NCI-H526 (cell line): ENCODE results near the gene EFNB1.

Experiments
- DNase-seq, 2 experiments: peaks; one replicate each; lab custom pipeline; 2025; lab: John Stamatoyannopoulos, UW

The EFNB1 gene

DNA sequence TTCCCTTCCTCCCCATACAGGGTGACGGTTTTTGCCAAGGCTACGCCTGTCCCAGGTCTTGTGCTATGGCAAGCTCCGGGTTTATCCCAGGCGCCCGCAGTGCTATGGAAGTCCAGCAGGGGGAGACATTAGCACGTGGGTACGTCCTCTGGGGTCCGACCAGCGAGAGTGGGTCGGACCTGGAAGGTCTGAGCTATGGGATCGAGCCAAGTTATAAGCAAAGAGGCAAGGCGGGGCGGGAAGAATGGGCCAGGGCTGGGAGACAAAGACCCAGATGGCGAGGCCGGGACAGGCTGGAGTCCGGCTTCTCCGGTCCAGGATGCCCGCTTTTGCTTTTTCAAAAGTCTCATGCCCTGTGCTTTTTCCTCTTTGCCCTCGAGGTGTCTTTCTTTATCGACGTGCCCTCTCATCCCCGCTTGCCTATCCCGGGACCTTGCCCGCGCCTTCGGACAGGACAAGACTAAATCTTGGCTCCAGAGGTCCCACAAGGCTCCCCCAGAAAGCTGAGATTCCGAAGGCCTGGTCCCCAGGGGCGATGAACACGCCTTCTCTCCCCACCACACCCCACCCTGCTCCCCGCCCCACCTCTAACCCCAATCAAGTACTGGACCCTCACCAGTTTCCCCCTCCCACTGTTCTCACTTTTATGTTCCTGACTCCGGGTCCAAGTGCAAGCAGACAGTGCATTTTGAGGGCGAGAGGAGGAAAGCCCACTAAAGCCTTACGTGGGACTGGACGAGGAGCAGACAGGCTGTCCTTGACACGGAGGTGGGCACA lies 785 bp upstream of the EFNB1 start:
- DNase-seq: peak; percentile 40 to 87

DNA sequence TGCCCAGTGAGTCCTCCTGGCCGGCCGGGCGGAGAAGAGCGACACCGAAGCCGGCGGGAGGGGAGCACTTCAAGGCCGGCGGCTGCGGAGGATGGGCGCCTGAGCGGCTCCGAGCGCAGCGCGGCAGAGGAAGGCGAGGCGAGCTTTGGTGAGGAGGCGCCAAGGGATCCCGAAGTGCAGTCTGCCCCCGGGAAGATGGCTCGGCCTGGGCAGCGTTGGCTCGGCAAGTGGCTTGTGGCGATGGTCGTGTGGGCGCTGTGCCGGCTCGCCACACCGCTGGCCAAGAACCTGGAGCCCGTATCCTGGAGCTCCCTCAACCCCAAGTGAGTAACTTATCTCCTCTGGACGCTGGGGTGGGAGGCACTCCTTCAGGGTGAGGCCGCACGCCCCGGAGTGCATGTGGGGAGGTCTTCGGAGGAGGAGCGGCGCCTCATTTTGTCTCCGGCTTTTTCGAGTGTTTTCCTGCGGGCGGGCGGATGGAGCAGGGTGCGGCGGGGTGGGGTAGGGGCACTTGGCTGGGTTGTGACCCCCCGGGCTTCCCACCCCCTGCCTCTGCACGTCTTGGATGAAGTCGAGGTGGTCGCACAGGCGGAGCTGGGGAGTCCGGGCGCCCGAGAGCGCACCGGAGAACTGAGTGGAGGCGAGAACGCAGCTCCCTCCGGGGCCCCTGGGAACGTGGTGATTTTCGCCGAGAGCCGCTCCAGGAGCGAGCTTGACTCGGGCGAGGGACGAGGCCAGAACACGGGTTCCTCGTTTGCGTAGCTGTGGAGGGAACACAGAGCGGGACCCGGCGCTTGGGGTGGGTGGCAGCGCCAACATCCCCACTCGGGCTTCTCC lies 979 bp downstream of the EFNB1 start:
- peak in 1 of 2 experiments; percentile 53 for DNase-seq

DNA sequence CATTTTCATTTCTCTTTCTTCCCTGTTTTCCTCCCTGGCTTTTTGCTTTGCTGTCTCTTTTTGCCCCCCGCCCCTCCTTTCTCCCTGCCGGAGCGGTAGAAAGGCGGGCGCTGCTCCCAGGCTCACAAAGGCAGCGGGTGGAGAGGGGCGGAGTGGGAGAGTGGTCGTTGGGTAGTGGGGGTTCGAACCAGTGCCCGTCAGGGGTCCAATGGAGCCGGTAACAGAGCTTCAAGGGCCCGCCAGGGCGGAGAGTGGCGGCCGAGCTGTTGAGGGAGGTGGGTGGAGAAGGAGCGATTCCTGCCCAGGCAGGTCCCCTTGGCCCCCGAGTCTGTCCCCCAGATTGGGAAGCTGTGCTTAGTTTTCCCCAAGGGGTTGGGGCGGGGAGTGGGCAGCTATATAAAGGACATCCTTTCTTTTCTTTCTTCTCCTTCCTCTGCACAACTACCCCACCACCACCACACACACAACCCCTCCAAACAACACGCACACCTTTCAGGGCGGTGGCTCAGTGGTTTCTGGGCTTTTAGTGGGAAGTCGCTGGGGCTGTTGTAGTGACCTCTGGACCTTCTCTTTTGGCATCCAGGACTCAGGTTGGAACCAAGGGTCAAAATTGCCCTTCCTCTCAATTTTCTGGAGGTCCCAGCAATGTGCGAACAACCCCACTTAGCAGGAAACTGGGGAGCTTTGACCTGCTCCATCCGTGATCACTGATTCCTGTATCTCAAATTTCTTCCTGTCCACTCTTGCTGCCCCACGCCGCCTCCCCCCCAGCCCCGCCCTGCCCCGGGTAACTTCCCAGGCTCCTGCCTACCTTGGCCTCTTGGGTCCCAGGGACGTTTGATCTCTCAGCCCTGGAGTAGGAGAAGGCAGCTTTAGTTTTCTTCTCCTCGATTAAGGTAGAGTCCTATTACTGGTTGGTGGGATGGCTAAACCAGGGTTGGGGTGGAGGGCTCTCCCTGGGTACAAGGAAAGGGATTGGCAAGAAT lies 1.9 kb downstream of the EFNB1 start:
- peak in 1 of 2 experiments; percentile 21 for DNase-seq

DNA sequence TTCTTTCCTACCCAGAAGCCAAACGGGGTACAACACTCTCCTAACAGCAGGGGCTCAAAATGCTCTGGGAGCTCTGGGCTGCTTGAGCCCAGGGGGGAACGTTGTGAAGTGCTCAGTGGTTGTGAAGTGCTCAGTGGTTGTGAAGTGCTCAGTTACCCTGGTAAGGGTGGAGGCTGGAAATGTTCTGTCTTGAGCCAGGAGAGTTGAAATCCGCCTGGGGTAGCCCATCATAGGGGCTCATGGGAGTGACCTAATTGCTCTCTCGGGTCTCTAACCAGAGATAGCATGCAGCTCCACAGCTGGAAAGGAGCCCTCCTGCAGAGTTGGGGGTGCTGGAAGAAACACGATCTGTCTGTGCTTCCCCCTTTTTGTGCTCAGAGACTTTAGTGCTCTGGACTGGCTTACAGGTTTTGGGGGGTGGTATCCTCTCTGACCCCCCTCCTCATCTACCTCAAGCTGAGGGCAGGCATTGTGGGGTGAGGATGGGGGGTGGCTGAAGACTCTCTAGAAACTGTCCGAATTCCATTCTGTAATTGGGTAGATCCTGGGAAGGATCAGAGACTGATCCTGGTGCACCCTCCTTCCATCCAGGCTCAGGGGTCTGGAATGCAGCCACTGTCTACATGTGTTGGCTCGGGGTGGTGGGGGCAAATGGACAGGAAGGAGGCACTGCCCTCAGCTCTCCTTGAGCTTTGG lies 2.7 kb downstream of the EFNB1 start:
- DNase-seq: no peak

DNA sequence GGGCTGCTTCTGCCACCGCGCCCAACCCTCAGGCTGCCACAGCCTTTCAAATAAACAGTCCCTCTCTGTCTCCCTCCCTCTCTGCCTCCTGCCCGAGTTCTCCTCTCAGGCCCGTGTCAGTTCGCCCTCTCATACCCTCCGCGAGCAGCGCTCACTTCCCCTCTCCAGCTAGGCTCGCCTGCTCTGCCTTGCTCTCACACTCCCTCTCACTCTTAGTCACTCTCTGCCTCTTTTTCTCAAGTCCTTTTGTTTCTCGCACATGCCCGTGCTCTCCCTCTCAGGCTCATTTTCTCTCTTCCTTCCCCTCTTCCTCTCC lies 3.2 kb downstream of the EFNB1 start:
- peak in 1 of 2 experiments; percentile 54 for DNase-seq

DNA sequence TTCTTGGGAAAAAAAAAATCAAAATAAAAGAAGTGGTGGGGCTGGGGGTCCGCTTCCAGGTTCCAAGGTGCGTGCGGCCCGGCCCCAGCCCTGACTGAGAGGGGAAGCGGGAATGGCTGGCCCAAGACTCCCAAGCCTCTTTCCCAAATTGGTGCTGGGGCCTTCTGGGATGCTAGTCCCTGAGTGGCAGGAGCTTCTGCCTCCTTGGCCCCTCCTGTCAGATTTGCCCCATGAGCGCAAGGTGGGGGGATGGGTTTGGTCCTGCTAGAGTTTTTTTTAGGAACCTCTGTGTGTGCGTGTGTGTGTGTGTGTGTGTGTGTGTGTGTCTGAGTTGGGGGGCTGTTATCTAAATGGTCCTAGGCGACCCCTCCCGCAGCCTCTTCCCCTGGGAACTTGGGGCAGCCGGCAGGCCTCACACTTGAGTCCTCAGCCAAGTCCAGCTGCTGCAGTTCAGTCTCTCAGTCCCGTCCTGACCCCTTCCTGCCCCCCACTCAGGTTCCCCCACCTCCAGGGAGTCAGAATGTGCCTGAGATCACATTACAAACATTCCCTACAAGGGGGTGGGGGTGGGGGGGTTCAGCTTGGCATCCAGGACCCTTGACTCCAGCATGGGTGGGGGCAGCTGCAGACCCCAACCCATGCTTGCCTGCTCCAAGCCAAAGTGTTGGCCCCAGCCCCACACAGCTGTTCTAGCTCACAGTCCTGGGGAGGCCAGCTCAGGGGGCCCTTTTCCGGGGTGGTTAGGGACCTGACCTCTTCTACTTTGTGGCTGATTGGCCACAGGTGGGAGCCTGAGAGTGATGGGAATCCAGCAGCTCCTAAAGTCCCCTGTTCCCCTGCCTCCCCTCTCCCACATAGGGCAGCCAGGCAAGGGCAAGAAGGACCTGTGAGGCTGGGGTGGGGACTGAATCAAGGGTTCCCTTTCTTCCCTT lies 4.0 kb downstream of the EFNB1 start:
- no peak for DNase-seq

DNA sequence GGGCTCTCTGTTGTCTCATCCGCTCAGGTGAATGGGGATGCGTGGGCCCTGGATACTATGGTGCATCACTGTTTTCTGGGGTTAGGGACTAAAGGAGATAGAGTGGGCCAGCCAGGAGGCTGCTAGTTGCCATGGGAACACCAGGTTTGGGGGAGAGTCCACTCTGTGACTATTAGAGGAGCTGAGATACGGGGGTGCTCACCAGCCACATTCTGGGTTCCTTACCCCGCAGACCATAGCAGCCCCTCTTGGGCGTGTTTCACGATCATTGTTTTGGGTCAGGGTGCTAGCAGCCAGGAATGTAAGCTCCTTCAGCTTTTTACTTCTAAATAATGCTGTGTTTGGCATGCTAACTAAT lies 4.6 kb downstream of the EFNB1 start:
- no peak for DNase-seq

DNA sequence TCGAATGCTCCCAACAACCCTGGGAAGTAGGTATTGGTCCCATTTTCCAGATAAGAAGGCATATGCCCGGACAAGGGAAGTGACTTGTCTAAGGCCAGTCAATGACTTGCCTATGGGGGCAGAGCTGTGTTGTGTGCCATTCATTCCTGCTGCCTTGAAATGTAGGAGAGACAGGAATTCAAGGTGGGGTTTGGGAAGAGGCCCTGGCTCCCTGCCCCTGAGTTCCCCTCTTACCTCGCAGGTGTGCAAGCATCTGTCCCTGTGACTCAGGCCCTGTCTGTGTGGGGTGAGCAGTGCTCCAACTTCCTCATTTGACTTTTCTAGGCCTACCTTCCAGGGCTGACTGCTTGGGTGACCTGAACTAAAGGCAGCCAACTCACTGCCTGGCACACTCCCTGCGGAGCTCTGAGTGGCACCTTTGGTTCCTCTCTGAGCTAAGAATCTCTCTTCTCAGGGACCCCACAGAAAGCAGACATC lies 5.1 kb downstream of the EFNB1 start:
- peak in 1 of 2 experiments; percentile 15 for DNase-seq

DNA sequence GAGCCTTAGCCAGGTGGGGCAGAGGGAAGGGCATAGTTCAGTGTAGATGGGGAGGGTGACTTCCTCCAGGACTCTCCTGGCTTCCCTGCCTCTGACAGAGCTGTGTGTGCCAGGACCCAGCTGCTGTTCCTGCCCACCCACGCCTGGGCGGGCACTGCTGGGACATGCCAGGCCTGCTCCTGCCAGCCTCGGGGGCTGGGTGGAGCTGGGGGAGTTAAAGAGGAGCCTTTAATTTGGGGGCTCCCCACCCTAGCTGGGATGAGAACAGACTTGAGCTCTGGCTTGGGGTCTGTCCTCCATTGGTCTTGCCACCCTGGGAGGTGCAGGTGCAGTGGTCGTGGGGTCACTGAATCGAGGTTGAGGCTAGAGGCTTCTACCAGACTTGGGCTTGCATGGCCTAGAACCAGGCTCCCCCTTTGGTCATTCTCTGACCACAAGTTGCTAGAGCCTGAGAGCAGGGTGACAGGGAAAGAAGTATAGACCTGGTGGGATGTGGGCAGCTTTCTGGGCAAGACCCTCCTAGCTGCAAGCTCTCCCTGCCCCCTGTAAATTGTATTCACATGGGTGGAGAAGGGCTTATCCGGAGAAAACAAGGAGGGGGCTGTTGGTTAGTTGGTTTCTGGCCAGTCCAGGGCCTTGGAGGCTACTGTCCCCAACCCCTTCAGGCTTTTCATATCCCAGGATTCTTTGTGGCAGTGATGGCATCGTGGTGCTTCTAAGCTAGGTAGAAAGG lies 5.7 kb downstream of the EFNB1 start:
- no peak for DNase-seq

DNA sequence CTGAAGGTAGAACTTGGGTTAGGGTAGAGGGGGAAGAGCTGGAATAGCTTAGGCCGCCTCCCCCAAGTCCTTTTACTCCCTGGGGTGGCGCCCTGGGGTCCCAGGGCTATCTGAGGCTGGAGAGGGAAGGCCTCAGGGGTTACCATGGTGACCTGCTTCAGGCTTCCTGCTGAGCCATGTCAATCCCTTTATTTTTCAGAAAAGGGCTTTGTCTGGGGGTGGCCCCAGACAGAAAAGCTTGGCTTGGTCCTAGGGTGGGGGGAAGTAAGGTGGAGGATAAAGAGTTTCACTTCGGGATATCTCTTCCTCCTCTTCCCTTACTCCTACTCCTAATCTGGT lies 6.3 kb downstream of the EFNB1 start:
- DNase-seq: peak in 1 of 2 experiments; percentile 17

DNA sequence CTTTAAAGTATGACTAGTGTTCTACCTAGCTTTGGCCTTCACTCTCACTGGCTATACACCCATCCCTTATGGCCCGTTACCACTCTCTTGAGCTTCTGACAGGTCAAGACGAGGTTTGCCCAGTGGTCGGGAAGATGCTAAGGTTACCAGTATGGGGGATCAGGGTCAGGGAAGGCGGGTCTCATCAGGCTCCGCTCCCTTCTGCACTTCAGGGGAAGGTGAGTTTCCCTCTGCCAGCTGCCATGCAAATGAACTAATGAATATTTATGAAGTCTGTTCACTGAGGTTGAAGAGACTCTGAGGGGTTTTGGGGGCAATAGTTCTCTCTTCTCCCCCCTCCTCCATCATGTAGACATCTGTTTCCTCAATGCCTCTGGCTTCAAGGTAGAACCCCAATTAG lies 6.6 kb downstream of the EFNB1 start:
- DNase-seq: peak in 1 of 2 experiments; percentile 50

DNA sequence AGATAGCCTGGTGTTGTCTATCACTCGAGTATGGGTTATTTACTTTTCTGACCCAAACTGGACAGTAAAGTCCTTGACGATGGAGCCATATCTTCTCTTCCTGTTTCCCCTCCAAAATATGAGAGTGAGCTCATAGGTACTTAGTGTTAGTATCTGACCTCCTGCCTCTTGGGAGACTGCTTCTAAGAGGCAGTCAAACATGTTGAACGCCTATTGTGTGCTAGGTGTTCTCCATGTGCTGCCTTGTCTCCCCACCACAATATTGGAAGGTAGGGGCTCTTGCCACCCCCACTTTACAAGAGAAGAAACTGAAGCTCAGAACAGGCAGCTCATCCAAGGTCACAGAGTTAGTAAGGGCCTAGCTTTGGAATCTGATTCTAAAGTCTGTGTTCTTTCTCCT lies 8.3 kb downstream of the EFNB1 start:
- no peak for DNase-seq

DNA sequence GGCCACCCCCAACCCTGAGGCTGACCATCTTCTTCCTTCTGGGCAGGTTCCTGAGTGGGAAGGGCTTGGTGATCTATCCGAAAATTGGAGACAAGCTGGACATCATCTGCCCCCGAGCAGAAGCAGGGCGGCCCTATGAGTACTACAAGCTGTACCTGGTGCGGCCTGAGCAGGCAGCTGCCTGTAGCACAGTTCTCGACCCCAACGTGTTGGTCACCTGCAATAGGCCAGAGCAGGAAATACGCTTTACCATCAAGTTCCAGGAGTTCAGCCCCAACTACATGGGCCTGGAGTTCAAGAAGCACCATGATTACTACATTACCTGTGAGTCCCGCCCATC lies 9.7 kb downstream of the EFNB1 start:
- no peak for DNase-seq

DNA sequence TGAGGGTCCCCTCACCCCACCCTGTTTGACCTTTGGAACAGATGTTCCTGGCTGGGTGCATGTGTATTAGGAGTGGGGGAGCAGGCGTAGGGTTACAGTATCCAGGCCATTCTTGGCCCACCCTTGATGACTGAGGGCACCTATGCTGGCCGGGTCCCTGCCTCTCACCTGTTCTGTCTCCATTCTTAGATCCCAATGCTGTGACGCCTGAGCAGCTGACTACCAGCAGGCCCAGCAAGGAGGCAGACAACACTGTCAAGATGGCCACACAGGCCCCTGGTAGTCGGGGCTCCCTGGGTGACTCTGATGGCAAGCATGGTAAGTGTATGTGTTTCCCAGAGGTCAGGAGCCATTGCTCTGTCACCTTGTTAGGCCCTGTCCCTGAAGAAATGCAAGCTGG lies 10.9 kb downstream of the EFNB1 start:
- no peak for DNase-seq

DNA sequence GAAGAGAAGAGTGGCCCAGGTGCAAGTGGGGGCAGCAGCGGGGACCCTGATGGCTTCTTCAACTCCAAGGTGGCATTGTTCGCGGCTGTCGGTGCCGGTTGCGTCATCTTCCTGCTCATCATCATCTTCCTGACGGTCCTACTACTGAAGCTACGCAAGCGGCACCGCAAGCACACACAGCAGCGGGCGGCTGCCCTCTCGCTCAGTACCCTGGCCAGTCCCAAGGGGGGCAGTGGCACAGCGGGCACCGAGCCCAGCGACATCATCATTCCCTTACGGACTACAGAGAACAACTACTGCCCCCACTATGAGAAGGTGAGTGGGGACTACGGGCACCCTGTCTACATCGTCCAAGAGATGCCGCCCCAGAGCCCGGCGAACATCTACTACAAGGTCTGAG lies 11.4 kb downstream of the EFNB1 start:
- DNase-seq: no peak

DNA sequence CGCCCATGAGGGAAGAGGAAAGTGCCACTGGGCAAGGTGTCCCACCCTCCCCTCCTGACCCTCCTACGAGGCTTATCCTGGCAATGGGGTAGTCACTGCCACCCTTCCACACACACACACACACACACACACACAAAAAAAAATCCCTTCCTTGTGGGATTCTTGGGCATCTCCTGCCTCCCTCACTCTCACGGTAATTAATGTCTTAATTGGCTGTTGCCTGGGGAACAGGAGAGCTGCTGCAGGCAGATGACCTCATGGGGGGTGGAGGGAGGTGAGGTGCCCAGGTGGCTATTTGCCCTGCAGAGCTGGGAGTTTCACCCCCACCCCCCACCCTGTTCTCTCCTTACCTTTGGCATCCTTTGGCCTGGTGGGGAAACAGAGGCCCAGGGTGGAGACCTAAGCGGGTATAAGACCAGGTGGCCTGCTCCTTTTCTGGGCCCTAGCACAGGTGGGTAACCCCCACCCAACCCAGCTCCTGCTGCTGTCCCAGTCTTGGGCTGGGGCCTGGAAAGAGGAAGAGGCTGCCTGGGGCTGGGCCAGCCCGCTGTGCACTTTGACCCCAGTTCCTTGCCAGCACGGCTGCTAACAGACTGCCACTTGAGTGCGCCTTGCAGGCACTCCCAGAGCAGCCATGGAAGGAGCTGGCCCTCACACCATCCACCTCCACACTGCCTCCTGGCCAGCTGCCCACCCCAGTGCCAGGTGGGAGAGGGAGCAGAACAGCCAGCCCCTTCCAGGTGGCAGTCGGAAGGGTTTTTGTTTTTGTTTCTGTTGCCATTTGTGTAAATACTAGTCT lies 12.6 kb downstream of the EFNB1 start:
- DNase-seq: no peak

DNA sequence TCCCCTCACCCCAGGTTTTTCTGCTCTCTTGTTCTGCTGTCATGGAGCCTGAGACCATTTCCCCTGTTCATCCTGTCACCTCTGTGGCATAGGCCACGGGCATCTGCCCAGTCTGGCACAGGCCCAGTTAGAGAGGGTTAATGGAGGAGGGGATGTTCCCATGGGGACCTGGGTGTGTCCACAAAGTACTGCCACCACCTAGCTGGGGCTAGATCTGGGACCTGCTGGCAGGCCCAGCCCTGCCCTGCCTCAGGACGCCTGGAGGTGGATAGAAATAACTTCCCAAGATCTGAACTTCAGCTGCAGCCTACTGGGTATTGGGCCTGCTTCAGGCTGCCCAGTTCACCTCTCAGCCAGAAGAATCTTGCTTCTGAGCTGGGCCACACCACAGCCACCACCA lies 13.5 kb downstream of the EFNB1 start:
- no peak for DNase-seq

DNA sequence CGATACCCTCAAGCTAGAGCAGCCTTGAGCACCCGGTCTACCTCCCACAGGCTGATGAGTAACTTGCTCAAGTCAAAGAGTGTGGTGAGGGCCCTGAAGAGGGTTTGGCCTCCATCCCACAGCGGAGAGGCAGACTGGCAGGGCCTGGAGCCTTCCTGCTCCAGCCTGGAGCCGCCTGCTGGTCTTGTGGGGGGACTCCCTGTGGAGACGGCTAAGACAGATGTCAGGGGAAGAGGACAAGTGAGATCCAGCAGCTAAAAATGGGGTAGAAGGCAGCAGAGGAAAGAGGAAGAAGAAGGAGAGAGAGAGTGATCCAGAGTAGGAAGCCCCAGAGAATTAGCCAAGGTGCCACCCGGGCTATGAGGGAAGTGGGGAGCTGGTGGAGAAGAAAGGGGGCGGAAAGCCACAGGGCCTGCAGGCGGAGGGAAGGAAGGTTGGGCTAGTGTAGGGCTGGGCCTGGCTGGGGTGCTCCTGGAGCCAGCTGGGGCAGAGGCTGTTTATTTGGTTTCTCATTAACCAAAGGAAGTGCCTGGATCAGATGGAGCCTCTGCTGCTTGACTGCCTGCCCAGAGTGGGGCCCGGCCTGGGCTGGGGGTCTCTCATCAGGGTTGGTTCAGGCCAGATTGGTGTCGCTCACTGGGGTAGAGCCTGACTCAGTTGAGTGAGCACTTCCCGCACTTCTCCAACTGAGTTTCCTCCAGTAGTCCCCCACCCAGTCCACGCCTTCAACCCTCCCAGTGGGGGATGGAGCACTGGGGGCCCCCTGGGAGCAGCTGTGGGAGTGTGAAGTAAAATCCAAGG lies 14.2 kb downstream of the EFNB1 start:
- DNase-seq: no peak
